GM12873 (cell line): ENCODE data around the gene PDXK.

Experiments
- CTCF ChIP-seq: IDR thresholded peaks from 2 replicates; pipeline ENCODE4 v1.5.1; 2012; ENCODE audit warnings: low read depth, mild to moderate bottlenecking, moderate library complexity, low read length, control low read depth; ENCODE audit not compliant: insufficient read depth; ENCODE audit errors: missing control alignments

Gene PDXK

GRCh38 chr21:43692949-43693348, 26.0 kb upstream of the PDXK start:
- TF ChIP-seq CTCF: no peak

- no peak for TF ChIP-seq CTCF
Measured at GRCh38 chr21:43693981-43694380, 24.9 kb upstream of the PDXK start.

- no peak for TF ChIP-seq CTCF
Measured at GRCh38 chr21:43694437-43695079, 24.4 kb upstream of the PDXK start.

GRCh38 chr21:43696214-43696613, 22.7 kb upstream of the PDXK start:
- TF ChIP-seq CTCF: no peak

- no peak for TF ChIP-seq CTCF
Measured at GRCh38 chr21:43697758-43698643, 20.9 kb upstream of the PDXK start.

GRCh38 chr21:43699933-43700599, 18.9 kb upstream of the PDXK start:
- TF ChIP-seq CTCF: no peak

- TF ChIP-seq CTCF: no peak
Measured at GRCh38 chr21:43701936-43702784, 16.8 kb upstream of the PDXK start.
